K562 (cell line): ENCODE data around the gene ERAS.

Experiments used
- CHD4 ChIP-seq: fragments of 200-600 bp; sonication (generic); IDR thresholded peaks from 3 replicates; pipeline ENCODE4 v1.6.1; 2012; ENCODE audit warnings: low read depth, mild to moderate bottlenecking, mixed read lengths, low read length, inconsistent platforms; ENCODE audit not compliant: insufficient read depth, insufficient replicate concordance, poor library complexity, severe bottlenecking
- ELF4 ChIP-seq: fragments of 450-650 bp; formaldehyde crosslinking; IDR thresholded peaks from 2 replicates; pipeline ENCODE4 v1.4.0; 2022; ENCODE audit warnings: missing genetic modification characterization
- HNRNPLL ChIP-seq: fragments of 200-400 bp; formaldehyde crosslinking; IDR thresholded peaks from 2 replicates; pipeline ENCODE4 v1.6.1; 2017; ENCODE audit warnings: low read length, low read depth, mild to moderate bottlenecking; ENCODE audit not compliant: poor library complexity, severe bottlenecking
- MXI1 ChIP-seq: IDR thresholded peaks from 2 replicates; pipeline ENCODE4 v1.6.1; 2011; ENCODE audit warnings: low read depth, mild to moderate bottlenecking, improper control_type of control experiment, low read length
- RAD21 ChIP-seq, 2 experiments: fragments of 250-450 bp in 1 of 2; fragments of 450-650 bp in 1 of 2; sonication (Bioruptor Pico) in 1 of 2; formaldehyde crosslinking in 1 of 2; IDR thresholded peaks in 1 of 2; conservative IDR thresholded peaks in 1 of 2; 2 replicates each; pipeline versions ENCODE4 v1.4.0 to v1.8.0; 2020 to 2022; ENCODE audit warnings: mild to moderate bottlenecking in 2 of 2, moderate library complexity in 1 of 2
- TCF3 ChIP-seq: sonication (generic); formaldehyde crosslinking; IDR thresholded peaks from 2 replicates; pipeline ENCODE4 v1.4.0; 2020; ENCODE audit warnings: mild to moderate bottlenecking, missing genetic modification reagents
- ZNF253 ChIP-seq: fragments of 250-450 bp; sonication (Bioruptor Pico); conservative IDR thresholded peaks from 2 replicates; pipeline ENCODE4 v1.6.1; 2021; ENCODE audit warnings: mild to moderate bottlenecking
- TF ChIP-seq, protein P1 (sequence below), 3 experiments: IDR thresholded peaks in 2 of 3; conservative IDR thresholded peaks in 1 of 3; 2 replicates each; pipeline ENCODE4 v1.5.1; 2011 to 2012; ENCODE audit warnings: low read length in 3 of 3, mild to moderate bottlenecking in 3 of 3, control low read depth in 2 of 3, improper control_type of control experiment in 1 of 3, inconsistent platforms in 1 of 3, low read depth in 1 of 3, mixed read lengths in 1 of 3, moderate library complexity in 1 of 3; ENCODE audit not compliant: insufficient read depth in 2 of 3
- TF ChIP-seq, protein P2 (sequence below): fragments of 450-650 bp; IDR thresholded peaks from 2 replicates; pipeline ENCODE4 v1.6.1; 2016; ENCODE audit warnings: missing biosample characterization, missing genetic modification characterization
- TF ChIP-seq, protein P3 (sequence below): fragments of 450-650 bp; conservative IDR thresholded peaks from 2 replicates; pipeline ENCODE4 v1.6.1; 2016; ENCODE audit warnings: missing genetic modification characterization, low read depth, mild to moderate bottlenecking, control low read depth, missing compliant biosample characterization
- TF ChIP-seq, protein P4 (sequence below): sonication (generic); formaldehyde crosslinking; IDR thresholded peaks from 2 replicates; pipeline ENCODE4 v1.8.1; 2023; ENCODE audit warnings: mild to moderate bottlenecking, missing genetic modification reagents

DNA sequence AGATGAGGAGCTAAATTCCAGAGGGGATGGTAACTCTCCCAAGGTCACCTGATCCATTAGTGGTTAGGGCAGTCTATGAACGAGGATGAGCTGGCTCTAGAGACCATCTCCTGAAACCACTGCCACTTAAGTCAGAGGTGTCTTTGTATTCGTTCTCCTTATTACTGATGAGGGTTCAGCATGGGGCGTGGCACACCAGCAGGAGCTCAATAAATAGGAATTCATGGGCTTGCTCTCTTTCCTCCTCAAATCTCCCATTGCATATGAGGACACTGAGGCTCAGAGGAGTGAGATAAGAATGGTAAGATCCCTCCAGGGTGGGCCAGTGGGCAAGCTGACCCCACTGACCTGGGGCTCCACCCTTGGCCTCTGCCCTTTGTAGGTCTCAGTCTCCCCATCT, 41.6 kb upstream of the ERAS start:
- TF ChIP-seq, protein P1, sequence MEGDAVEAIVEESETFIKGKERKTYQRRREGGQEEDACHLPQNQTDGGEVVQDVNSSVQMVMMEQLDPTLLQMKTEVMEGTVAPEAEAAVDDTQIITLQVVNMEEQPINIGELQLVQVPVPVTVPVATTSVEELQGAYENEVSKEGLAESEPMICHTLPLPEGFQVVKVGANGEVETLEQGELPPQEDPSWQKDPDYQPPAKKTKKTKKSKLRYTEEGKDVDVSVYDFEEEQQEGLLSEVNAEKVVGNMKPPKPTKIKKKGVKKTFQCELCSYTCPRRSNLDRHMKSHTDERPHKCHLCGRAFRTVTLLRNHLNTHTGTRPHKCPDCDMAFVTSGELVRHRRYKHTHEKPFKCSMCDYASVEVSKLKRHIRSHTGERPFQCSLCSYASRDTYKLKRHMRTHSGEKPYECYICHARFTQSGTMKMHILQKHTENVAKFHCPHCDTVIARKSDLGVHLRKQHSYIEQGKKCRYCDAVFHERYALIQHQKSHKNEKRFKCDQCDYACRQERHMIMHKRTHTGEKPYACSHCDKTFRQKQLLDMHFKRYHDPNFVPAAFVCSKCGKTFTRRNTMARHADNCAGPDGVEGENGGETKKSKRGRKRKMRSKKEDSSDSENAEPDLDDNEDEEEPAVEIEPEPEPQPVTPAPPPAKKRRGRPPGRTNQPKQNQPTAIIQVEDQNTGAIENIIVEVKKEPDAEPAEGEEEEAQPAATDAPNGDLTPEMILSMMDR (IDR thresholded peaks at IDR 0.05 in 2 of 3, conservative IDR thresholded peaks at IDR 0.05 in 1 of 3; ENCODE audit: insufficient read depth in 2 of 3, low read depth in 1 of 3, low read length in 3 of 3), result no peak
- TF ChIP-seq RAD21 (CRISPR knock-in tag; conservative IDR thresholded peaks at IDR 0.05 in 1 of 2, IDR thresholded peaks at IDR 0.05 in 1 of 2) (no peak), MXI1 (no peak), HNRNPLL (no peak), TCF3 (CRISPR knock-in tag) (no peak), CHD4 (no peak), ELF4 (CRISPR knock-in tag) (no peak), ZNF253 (CRISPR knock-in tag) (no peak)
- TF ChIP-seq, protein P2, sequence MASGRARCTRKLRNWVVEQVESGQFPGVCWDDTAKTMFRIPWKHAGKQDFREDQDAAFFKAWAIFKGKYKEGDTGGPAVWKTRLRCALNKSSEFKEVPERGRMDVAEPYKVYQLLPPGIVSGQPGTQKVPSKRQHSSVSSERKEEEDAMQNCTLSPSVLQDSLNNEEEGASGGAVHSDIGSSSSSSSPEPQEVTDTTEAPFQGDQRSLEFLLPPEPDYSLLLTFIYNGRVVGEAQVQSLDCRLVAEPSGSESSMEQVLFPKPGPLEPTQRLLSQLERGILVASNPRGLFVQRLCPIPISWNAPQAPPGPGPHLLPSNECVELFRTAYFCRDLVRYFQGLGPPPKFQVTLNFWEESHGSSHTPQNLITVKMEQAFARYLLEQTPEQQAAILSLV (tag), result no peak
- TF ChIP-seq, protein P3, sequence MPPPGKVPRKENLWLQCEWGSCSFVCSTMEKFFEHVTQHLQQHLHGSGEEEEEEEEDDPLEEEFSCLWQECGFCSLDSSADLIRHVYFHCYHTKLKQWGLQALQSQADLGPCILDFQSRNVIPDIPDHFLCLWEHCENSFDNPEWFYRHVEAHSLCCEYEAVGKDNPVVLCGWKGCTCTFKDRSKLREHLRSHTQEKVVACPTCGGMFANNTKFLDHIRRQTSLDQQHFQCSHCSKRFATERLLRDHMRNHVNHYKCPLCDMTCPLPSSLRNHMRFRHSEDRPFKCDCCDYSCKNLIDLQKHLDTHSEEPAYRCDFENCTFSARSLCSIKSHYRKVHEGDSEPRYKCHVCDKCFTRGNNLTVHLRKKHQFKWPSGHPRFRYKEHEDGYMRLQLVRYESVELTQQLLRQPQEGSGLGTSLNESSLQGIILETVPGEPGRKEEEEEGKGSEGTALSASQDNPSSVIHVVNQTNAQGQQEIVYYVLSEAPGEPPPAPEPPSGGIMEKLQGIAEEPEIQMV (tag), result no peak
- TF ChIP-seq, protein P4, sequence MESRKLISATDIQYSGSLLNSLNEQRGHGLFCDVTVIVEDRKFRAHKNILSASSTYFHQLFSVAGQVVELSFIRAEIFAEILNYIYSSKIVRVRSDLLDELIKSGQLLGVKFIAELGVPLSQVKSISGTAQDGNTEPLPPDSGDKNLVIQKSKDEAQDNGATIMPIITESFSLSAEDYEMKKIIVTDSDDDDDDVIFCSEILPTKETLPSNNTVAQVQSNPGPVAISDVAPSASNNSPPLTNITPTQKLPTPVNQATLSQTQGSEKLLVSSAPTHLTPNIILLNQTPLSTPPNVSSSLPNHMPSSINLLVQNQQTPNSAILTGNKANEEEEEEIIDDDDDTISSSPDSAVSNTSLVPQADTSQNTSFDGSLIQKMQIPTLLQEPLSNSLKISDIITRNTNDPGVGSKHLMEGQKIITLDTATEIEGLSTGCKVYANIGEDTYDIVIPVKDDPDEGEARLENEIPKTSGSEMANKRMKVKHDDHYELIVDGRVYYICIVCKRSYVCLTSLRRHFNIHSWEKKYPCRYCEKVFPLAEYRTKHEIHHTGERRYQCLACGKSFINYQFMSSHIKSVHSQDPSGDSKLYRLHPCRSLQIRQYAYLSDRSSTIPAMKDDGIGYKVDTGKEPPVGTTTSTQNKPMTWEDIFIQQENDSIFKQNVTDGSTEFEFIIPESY (CRISPR knock-in tag), result no peak
